ENCODE data around the gene PPIE.

DNA sequence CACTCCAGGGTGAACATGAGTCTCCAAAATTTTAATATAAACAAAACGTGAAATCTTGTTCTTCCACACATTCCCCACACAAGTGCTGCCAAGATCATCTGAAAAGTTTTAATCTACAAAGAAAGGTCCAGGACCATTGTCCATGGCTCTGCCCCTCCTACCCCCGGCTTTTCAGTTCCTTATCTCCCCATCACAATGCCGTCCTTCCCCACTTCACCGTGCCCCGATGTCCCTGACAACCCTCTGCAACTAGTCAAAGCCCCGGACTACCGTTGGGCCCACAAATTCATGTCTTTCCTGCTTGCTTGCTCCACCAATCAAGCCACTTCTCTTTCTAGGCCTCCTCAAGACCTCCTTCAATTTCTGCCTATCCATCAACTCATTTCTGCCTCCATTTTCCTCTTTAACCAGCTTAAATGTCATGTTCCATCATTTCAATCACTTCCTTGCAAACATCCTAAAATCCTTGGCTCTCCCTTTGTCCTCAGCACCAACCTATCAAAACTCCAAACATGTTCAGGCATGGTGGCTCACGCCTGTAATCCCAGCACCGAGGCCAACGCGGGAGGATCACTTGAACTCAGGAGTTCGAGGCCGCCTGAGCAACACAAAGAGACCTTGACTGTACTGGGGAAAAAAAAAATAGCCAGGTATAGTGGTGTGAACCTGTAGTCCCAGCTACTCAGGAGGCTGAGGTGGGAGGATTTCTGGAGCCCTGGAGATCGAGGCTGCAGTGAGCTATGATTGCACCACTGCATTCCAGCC is 64.0 kb downstream of the PPIE start:
- TF ChIP-seq, protein P1, sequence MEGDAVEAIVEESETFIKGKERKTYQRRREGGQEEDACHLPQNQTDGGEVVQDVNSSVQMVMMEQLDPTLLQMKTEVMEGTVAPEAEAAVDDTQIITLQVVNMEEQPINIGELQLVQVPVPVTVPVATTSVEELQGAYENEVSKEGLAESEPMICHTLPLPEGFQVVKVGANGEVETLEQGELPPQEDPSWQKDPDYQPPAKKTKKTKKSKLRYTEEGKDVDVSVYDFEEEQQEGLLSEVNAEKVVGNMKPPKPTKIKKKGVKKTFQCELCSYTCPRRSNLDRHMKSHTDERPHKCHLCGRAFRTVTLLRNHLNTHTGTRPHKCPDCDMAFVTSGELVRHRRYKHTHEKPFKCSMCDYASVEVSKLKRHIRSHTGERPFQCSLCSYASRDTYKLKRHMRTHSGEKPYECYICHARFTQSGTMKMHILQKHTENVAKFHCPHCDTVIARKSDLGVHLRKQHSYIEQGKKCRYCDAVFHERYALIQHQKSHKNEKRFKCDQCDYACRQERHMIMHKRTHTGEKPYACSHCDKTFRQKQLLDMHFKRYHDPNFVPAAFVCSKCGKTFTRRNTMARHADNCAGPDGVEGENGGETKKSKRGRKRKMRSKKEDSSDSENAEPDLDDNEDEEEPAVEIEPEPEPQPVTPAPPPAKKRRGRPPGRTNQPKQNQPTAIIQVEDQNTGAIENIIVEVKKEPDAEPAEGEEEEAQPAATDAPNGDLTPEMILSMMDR (conservative IDR thresholded peaks at IDR 0.05; ENCODE audit: low read length): no peak
- TF ChIP-seq EZH2phosphoT487 (IDR thresholded peaks at IDR 0.05; ENCODE audit: borderline replicate concordance, low read depth, low read length): no peak
